Stomach (tissue), 9 donors: Measurements from ENCODE around the gene FITM2. TPM values are rescaled to one million over a fixed set of nuclear protein-coding genes. Genes with fewer than 3 reads are reported as not detected.
"Not testable (repeated sequence)": the region's sequence is repeated elsewhere in the genome, so short reads cannot be mapped to it uniquely, and the experiment has no call there.

Experiments
- DNase-seq, 2 donors: peaks; one replicate each; pipeline versions ENCODE4 v3.0.0 to v3.0.0-alpha.2; 2013 to 2019
- H3K27ac ChIP-seq, 5 donors: fragments of 200-600 bp in 4 of 5; sonication (generic) in 4 of 5; one replicate each; pipeline ENCODE4 v1.5.1; 2013 to 2019; ENCODE audit warnings: mild to moderate bottlenecking in 1 of 5, moderate library complexity in 1 of 5
- H3K27me3 ChIP-seq, 3 donors: fragments of 200-600 bp; sonication (generic); one replicate each; pipeline ENCODE4 v1.5.1; 2017 to 2019; ENCODE audit warnings: mixed run types in 1 of 3
- H3K36me3 ChIP-seq, 4 donors: fragments of 200-600 bp; sonication (generic); 1 replicate in 3 of 4; 2 replicates in 1 of 4; pipeline ENCODE4 v1.5.1; 2016 to 2019
- H3K4me1 ChIP-seq, 4 donors: fragments of 200-600 bp; sonication (generic); one replicate each; pipeline ENCODE4 v1.5.1; 2016 to 2019
- H3K4me3 ChIP-seq, 4 donors: fragments of 200-600 bp; sonication (generic) in 3 of 4; one replicate each; pipeline ENCODE4 v1.5.1; 2016 to 2019; ENCODE audit warnings: mild to moderate bottlenecking in 1 of 4
- H3K9me3 ChIP-seq, 4 donors: fragments of 200-600 bp; sonication (generic); one replicate each; pipeline ENCODE4 v1.5.1; 2016 to 2019
- CTCF ChIP-seq, 7 experiments: fragments of 450-650 bp in 4 of 7; fragments of 200-600 bp in 3 of 7; sonication (generic) in 3 of 7; IDR thresholded peaks; one replicate each; pipeline ENCODE4 v1.5.1; 2016 to 2019; ENCODE audit warnings: antibody characterized with exemption in 7 of 7, control low read depth in 2 of 7, mild to moderate bottlenecking in 1 of 7
- EP300 ChIP-seq: sonication (generic); formaldehyde crosslinking; IDR thresholded peaks from one replicate; pipeline ENCODE4 v1.6.1; 2017; ENCODE audit warnings: antibody characterized with exemption
- POLR2A ChIP-seq, 4 donors: fragments of 450-650 bp; IDR thresholded peaks; one replicate each; pipeline ENCODE4 v1.6.1; 2016; ENCODE audit warnings: antibody characterized with exemption in 4 of 4, control low read depth in 2 of 4, mild to moderate bottlenecking in 1 of 4, moderate library complexity in 1 of 4
- POLR2AphosphoS5 ChIP-seq, 3 donors: sonication (generic); formaldehyde crosslinking; IDR thresholded peaks; one replicate each; pipeline ENCODE4 v1.6.1; 2016; ENCODE audit warnings: antibody characterized with exemption in 3 of 3
- WGBS, 5 donors: extraction: QIAGEN DNeasy Blood & Tissue Kit in 3 of 5; methylation state at CpG; one replicate each; pipeline versions ENCODE4 v1.1.5 to v1.1.7; 2013 to 2018; 5-methylcytosine and 5-hydroxymethylcytosine counted together
- intact Hi-C: fragments of 100-400 bp; cut with DNase I; formaldehyde crosslinking; loops from one replicate; pipeline ENCODE4 v1.15.1; 2023; ENCODE audit warnings: low total_unique reads
- polyA plus RNA-seq, 3 donors: library from polyadenylated mRNA; stranded (reverse); fragments of 200-250 nt; gene quantifications; one replicate each; pipeline ENCODE4 v1.2.3, GENCODE V29; 2013
- total RNA-seq, 5 donors: library from RNA; depleted of rRNA; stranded (reverse); fragments of >200 nt; gene quantifications; one replicate each; pipeline versions ENCODE4 v1.1.0 to v1.2.3, GENCODE V29; 2014 to 2016
- donor health status: healthy with polysubstance abuse.
- donor health status: Bipolar disorder and iron deficiency.
- donor health status: healthy.

The FITM2 gene
- total and polyA plus RNA-seq, 8 donors = 0.46 to 5.7 (median 2.8) TPM

- H3K27me3 ChIP-seq = peaks cover 0 to 67% (median 15%) of the 10 kb centered on the region in 3 donors
- no peak overlapping the region for H3K4me3 ChIP-seq
- TF ChIP-seq POLR2A (IDR thresholded peaks at IDR 0.05) (no peak), CTCF (IDR thresholded peaks at IDR 0.05) (no peak), POLR2AphosphoS5 (IDR thresholded peaks at IDR 0.05) (no peak), EP300 (no peak)
- no peaks in the 10 kb centered on the region for H3K36me3 ChIP-seq
- H3K4me1 ChIP-seq = no peaks in the 10 kb centered on the region
- intact Hi-C loops = no loop called here
- no peaks in the 10 kb centered on the region for H3K9me3 ChIP-seq
- WGBS, 5 donors = 32 to 54% (median 41%) methylated on average over 7 to 8 of the region's 8 CpGs
- no peak overlapping the region for H3K27ac ChIP-seq
- no peak for DNase-seq
Measured at GRCh38 chr20:44334306-44334705, 23.3 kb upstream of the FITM2 start.

- H3K27ac ChIP-seq = no peak overlapping the region
- DNase-seq = no peak
- WGBS, 5 donors = 79 to 94% (median 87%) methylated on average over 2 of the region's 2 CpGs
- H3K36me3 ChIP-seq = no peaks in the 10 kb centered on the region
- H3K27me3 ChIP-seq = peaks cover 0 to 60% (median 9%) of the 10 kb centered on the region in 3 donors
- TF ChIP-seq CTCF (IDR thresholded peaks at IDR 0.05) = no peak
- no peak for TF ChIP-seq POLR2A (IDR thresholded peaks at IDR 0.05)
- no peak for TF ChIP-seq EP300
- no peak for TF ChIP-seq POLR2AphosphoS5 (IDR thresholded peaks at IDR 0.05)
- no peaks in the 10 kb centered on the region for H3K9me3 ChIP-seq
- H3K4me3 ChIP-seq = no peak overlapping the region
- peaks cover 0 to 7% (median 6%) of the 10 kb centered on the region in 4 donors for H3K4me1 ChIP-seq
- intact Hi-C loops = no loop called here
Measured at GRCh38 chr20:44331201-44331600, 20.2 kb upstream of the FITM2 start.

GRCh38 chr20:44328428-44328827 lies 17.4 kb upstream of the FITM2 start:
- WGBS, 5 donors = 77 to 90% (median 85%) methylated on average over 4 of the region's 4 CpGs
- Histone ChIP-seq H3K36me3 (no peaks in the 10 kb centered on the region), H3K27me3 (peaks cover 0 to 56% (median 9%) of the 10 kb centered on the region in 3 donors), H3K9me3 (no peaks in the 10 kb centered on the region), H3K4me3 (no peak overlapping the region), H3K4me1 (peaks cover 0 to 7% (median 6%) of the 10 kb centered on the region in 4 donors), H3K27ac (no peak overlapping the region)
- TF ChIP-seq POLR2A (IDR thresholded peaks at IDR 0.05) = no peak
- TF ChIP-seq POLR2AphosphoS5 (IDR thresholded peaks at IDR 0.05) = no peak
- no peak for TF ChIP-seq EP300
- no peak for TF ChIP-seq CTCF (IDR thresholded peaks at IDR 0.05)
- intact Hi-C loops = no loop called here
- no peak for DNase-seq

- H3K27ac ChIP-seq, H3K36me3 ChIP-seq, DNase-seq, H3K4me3 ChIP-seq, intact Hi-C loops, H3K4me1 ChIP-seq, H3K9me3 ChIP-seq: not testable (repeated sequence)
- WGBS, 5 donors = 86 to 94% (median 88%) methylated on average over 7 of the region's 7 CpGs
- peaks cover 0 to 56% (median 9%) of the 10 kb centered on the region in 3 donors for H3K27me3 ChIP-seq
Measured at GRCh38 chr20:44327748-44328147, 16.7 kb upstream of the FITM2 start.

- WGBS, 5 donors = 11 to 24% (median 13%) methylated on average over 20 to 50 of the region's 50 CpGs
- TF ChIP-seq POLR2AphosphoS5 (IDR thresholded peaks at IDR 0.05) = no peak
- TF ChIP-seq EP300 = no peak
- TF ChIP-seq POLR2A (IDR thresholded peaks at IDR 0.05) = no peak
- TF ChIP-seq CTCF (IDR thresholded peaks at IDR 0.05) = no peak
- intact Hi-C loops = no loop called here
- no peak overlapping the region for H3K27ac ChIP-seq
- peaks cover 0 to 7% (median 6%) of the 10 kb centered on the region in 4 donors for H3K4me1 ChIP-seq
- H3K27me3 ChIP-seq = peaks cover 0 to 53% (median 9%) of the 10 kb centered on the region in 3 donors
- H3K36me3 ChIP-seq = no peaks in the 10 kb centered on the region
- no peaks in the 10 kb centered on the region for H3K9me3 ChIP-seq
- H3K4me3 ChIP-seq = peak overlapping the region; percentile 35 to 48 (median 39)
- peak in 1 of 2 donors; percentile 48 for DNase-seq
Measured at GRCh38 chr20:44326391-44327159, 15.6 kb upstream of the FITM2 start.
